HG03060 (cell line): ENCODE results near the gene NSMCE4A.
"Not testable (repeated sequence)": the region's sequence is repeated elsewhere in the genome, so short reads cannot be mapped to it uniquely, and the experiment has no call there.

Source experiments
- ATAC-seq: cut with Tn5 transposase; IDR thresholded peaks from one replicate; pipeline ENCODE4 v1.9.1; 2021; ENCODE audit warnings: low read depth, moderate number of reproducible peaks; ENCODE audit not compliant: unreplicated experiment

Gene NSMCE4A

DNA sequence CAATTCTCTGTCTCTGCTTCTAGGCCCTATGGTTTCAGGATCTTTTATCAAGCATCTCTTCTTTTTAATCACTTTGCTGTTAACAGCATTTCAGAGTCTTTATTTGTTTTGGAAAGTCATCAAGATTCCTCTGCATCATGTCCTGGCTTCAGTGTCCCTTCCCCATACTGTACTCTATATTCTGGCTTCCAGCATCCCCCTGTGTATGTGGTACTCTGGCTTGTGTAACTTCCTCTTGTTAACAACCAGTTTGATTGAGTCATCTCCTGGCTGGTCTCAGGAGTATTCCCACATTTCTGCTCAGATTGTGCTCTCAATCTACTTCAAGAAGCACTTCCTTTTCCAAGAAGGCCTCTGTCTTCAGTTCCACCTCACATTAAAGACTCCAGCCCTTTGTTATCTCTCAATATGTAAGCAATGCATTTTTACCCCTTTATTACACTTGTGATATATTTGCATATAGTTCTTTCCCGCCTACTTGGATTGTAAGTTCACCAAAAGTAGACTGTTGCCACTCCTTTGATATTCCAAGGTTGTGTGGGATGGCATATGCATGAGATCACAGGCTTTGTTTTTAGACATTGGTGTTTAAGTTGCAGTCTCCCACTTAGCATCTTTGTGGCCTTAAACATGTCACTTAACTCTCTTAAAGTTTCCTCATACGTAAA is 32.1 kb downstream of the NSMCE4A start:
- ATAC-seq: no peak

DNA sequence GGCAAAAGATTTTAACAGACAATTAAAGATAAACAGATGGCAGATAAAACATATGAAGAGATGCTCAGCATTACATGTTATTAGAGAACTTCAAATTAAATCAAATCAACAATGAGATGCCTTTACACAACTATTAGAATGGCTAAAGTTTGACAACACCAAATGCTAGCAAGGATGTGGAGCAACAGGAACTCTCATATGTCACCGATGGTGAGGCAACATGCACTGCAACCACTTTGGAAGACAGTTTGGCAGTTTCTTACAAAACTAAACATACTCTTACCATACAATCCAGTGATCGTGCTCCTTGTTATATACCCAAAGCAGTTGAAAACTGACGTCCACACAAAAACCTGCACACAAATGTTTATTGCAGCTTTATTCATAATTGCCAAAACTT is 33.5 kb downstream of the NSMCE4A start:
- no peak for ATAC-seq

DNA sequence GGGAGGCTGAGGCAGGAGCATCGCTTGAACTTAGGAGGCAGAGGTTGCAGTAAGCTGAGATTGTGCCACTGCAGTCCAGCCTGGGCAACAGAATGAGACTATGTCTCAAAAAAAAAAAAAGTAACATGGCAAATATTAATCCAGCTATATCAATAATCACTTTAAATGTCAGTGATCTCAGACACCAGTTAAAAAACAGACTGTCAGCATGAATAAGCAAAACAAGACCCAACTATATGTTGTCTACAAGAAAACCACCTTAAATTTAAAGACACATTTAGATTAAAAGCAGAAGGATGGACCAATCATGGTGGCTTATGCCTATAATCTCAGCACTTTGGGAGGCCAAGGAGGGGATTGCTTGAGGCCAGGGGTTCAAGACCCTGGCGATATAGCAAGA is 38.7 kb downstream of the NSMCE4A start:
- no peak for ATAC-seq

DNA sequence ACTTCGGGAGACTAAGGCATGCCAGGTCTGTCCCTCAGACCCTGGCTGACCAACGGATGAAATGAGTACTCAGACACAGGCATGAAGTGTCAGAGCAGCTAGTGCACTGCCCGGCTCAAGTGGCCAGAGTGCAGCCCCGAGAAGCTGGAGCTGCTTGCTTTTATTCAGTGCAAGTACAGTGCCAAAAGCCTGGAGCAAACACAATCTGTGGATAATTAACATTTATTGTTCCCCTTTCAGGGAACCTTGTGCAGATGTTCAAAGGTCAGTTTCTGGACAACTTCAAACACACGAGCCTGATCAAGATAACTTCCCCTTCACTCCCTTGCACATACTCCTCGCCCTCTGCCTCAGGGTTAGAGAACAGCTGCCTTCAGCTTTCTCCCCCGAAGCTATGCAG is 39.3 kb downstream of the NSMCE4A start:
- no peak for ATAC-seq

DNA sequence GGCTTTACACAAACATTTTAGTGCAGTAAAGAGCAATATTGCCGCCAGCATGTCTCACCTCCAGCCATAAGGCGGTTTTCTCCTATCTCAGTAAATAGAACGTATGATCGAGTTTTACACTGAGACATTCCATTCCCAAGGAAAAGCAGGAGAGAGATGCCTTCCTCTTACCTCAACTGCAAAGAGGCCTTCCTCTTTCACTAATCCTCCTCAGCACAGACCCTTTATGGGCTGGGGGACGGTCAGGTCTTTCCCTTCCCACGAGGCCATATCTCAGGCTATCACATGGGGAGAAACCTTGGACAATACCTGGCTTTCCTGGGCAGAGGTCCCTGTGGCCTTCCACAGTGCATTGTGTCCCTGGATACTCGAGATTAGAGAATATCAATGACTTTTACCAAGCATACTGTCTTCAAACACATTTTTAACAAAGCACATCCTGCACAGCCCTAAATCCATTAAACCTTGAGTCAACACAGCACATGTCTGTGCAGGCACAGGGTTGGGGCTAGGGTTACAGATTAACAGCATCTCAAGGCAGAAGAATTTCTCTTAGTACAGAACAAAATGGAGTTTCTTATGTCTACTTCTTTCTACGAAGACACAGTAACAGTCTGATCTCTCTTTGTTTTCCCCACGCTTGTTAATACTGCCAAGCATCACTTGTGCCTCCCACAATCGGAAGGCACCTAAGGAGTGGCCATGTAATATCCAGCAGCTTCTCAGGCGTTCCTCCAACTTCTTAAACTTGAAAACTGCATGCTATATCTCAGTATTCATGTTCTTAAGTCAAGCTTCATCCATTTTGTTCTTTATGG is 44.5 kb downstream of the NSMCE4A start:
- ATAC-seq: not testable (repeated sequence)

DNA sequence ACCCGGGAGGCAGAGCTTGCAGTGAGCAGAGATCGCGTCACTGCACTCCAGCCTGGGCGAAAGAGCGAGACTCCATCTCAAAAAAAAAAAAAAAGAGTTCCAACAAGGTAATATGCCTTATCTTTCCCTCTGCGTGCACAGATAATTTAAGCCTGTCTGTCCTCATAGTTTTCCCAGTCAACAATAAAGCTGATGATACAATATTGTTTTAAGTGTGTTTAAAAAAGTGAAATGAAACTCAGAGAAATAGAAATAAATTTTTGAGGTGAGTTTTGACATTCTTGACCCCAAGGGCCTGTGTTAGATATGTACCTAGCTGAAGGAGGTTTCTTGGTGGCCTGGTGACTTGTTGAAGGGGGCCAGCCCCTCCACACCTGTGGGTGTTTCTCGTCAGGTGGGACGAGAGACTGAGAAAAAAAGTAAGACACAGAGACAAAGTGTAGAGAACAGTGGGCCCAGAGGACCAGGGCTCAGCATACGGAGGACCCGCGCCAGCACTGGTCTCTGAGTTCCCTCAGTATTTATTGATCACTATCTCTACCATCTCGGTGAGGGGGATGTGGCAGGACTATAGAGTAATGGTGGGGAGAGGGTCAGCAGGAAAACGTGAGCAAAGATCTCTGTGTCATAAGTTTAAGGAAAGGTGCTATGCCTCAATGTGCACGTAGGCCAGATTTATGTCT is 45.3 kb downstream of the NSMCE4A start:
- ATAC-seq: not testable (repeated sequence)

DNA sequence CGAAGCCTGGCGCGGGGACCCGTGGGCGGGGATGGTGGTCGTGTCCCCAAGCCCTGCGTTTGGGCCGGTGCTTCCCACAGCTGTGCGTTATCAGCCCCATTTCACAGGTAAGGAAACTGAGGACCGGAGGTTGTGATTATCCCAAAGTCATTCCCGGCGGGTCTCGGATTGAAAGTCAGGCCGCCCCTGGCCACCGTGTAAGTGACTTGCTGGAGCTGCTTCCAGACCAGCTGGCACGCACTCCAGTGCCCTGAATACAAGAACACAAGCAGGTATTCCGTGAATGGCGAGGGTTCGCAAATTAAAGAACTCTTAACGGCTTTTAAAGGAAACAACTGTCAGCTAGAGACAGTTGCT is 46.5 kb downstream of the NSMCE4A start:
- ATAC-seq: peak; percentile 10

DNA sequence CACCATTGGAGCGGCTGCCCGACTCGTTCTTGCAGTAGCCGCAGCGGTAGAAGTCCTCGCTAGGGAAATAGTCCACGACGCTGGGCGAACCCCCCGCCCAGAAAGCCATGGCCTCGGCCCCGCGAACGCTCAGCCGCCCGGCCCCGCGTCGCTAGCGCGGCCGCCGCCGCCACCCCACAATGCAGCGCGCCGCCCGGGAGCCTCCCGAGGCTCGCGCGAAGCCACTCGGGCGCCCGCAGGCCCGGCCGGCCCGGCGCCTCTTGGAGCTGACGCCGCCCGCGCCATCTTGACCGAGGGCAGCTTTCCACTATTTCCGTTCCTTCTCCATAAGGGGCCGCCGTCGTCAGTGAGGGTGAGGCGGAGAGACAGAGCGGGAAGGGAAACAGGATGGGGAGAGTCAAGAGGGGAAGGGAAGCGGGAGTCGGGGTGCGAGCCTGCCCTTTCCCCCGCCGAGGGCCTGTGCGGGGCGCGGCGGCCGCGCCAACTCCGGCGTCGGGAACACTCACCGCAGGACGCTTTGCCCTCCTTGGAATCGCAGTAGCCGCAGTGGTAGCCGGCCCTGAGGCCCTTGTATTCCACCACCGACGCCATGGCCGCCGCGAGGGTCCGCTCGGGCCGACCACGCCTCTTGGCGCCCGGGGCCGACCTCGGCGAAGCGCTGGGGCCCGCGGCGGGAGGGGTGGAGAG is 47.0 kb downstream of the NSMCE4A start, which contains the start of gene ATE1:
Gene ATE1 (minus strand): TSS at position 191 of the 687 bp plus-strand sequence. CDS start 82 bp downstream, at position 109.
- ATAC-seq: peak; percentile 44

DNA sequence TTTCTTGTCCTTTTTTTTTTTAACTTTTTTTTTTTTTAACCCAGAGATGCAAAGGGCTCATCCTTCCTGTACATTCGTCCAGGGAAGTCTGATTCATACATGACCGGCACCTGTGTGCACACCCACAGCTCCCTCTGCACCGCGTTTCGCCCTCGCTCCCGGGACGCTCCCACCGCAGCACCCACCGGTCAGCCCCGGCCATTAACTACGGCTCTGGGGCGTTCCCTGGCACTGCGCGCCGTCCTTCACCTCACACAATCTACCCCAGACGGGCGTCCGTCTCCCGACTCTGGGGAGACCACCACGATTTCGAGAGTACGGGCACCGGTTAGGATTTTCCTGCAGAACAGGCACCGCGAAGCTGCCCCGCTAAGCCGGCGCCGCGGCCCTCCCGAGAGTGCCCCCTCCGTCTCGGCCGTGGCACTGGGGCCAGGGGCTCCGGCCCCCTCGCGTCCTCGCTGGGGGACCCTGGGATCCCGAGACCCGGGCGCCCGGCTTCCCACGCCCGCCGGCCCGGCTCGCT is 47.6 kb downstream of the NSMCE4A start:
- ATAC-seq: peak; percentile 21

DNA sequence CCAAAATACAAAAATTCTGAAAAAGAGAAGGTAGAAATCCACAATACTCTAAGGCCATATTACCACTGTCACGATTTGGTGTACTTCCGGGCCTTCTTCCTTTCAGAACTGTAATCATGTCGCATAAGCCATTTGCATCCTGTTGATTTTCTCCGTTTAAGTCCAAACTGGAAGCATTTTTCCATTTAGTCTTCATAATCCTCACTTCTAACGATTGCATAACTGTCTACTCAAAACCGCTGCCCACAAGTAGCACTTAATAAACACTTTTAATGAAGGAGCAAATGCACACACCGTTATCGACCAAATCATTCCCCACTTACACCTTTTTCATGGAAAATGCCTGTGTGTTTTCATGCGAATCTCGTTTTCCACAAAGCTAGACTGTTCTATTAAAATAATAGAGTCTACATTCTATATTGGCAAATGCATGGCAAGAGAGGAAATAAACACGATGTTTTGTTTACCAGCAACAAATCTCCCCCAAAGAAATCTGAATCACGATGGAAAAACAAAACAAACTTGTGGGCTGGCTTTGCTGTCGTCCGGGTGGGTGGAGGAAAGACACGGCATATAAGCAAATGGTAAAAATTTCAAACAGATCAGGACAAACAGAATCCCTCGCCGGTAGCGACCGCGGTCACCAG is 48.2 kb downstream of the NSMCE4A start:
- peak; percentile 5 for ATAC-seq

DNA sequence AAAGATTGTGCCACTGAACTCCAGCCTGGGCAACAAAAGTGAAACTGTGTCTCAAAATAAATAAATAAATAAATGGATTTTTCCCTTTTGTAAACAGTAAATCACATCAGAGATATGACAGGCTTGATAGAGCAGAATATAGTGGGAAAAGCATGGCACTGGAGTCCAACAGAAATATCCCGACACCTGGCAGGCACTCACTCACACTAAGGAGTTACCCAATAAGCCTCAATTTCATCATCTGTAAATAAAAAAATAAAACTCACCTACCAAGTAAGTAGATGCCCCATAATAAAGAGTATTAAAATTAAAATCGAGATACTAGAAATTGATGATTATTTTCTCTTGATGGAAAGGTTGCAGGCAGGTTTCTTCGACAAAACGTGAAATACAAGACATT is 48.9 kb downstream of the NSMCE4A start:
- no peak for ATAC-seq

DNA sequence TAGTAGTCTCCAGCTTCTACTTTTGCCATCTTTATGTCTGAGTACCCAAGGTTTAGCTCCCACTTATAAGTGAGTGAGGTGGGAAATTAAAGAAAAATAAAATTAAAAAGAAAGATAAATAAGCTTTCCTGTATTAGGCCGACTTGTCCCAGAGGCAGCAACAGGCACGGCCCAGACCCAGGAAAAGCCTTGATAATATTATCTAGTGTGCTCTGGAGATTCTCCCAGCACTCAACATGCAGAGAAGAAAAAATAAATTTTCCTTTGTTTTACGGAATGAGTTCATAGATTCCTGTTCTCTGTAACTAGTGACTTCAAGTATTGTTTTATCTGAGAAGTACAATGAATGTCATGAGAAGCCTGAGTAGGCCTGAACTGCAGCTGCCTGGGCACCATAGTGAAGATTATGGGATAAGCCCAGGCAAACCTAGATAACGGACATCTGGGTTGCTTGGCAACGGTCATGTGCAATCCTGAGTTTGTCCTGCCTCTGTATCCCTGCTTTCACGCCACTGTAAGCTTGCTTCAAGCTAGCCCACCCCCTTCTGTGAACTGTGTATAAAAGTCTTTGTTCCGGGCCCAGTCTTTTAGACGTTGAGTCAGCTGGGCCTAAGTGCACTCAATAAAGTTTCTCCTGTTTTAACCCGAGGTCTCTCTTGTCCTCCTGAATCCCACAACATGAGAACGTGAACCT is 53.6 kb downstream of the NSMCE4A start:
- ATAC-seq: no peak

DNA sequence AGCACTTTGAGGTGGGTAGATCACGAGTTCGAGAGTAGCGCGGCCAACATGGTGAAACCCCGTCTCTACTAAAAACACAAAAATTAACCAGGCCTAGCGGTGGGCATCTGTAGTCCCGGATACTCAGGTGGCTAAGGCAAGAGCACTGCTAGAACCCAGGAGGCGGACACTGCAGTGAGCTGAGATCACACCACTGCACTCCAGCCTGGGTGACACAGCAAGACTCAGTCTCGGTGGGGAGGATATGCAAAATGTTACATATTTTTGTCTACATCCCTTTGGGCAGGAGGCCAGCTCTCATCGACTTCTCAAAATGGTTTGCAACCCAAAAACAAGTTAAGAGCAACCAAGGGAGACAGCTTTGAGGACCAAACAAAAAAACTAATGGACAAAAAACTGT is 55.4 kb downstream of the NSMCE4A start:
- no peak for ATAC-seq

DNA sequence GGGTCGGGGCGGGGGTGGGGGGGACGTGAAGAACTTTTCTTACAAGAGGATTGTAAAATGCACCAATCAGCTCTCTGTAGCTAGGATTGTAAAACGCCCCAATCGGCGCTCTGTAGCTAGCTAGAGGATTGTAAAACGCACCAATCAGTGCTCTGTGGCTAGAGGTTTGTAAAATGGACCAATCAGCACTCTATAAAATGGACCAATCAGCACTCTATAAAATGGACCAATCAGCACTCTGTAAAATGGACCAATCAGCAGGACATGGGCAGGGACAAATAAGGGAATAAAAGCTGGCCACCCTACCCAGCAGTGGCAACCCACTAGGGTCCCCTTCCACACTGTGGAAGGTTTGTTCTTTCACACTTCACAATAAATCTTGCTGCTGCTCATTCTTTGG is 56.2 kb downstream of the NSMCE4A start:
- ATAC-seq: not testable (repeated sequence)

DNA sequence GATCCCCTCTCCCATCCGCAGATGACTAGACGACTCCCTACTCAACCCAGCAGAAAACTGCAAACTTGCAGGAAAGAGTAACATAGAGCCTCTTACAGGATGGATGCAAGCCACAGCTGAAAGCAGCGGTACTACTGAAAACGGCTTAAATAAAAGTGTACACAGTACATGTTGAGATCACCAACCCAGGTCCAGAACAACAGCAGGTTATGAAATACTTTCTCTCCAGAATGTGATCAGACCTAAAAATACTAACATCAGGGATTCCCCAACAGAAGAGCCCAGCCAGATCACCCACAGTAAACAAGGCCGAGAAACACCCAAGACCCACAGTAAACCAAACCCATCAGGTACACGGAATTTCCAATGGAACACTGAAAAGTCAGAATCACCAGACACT is 60.4 kb downstream of the NSMCE4A start:
- ATAC-seq: no peak

DNA sequence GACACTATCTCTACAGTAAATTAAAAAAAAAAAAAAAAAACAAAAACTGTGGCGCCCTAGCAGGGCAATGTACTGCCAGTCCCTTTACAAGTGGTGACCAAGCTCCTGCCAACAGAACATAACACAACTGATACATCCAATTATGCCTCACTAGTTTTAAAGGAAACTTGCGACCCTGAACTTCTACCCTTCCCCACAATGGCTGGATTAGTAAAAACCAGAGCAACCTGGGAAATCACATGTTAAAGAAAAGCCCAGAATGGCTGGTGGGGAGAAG is 63.7 kb downstream of the NSMCE4A start:
- no peak for ATAC-seq

DNA sequence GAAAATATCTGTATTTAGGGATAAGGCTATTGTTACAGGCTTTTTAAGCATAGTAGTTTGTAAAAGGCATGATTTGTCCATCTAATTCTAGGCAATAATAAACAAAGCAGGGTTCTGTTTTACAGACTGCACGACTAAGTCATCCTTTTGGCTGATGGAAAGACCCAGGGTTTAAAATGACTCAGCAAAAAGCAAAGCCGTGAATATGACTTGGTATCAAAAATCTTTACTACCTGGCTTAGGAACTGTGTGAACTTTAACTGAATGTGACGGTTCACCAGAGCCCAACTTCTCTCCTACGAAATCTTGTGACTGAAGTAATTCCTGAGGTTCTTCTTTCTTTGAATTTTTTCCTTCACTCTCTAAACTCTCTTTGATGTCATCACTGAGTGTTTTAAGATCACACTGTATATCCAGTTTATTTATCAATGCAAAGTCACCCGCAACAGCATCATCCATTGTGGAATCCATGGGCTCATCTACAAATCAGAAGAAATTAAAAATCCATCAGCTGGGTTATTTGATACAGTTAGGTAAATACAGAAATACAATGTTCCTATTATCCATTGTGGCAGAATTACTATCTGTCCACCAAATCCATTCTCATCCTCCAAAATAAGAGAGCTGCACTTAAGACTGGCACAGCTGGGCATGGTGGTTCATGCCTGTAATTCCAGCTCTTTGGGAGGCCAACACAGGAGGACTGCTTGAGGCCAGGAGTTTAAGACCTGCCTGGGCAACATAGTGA is 64.2 kb downstream of the NSMCE4A start:
- ATAC-seq: no peak
